GM23338 (cell line): ENCODE results near the gene AREL1.

Experiments used
- CREB1 ChIP-seq: fragments of 250-450 bp; sonication (Bioruptor Pico); IDR thresholded peaks from 2 replicates; pipeline ENCODE4 v1.5.0; 2020; ENCODE audit warnings: low read depth, mild to moderate bottlenecking, moderate library complexity
- CTCF ChIP-seq, 2 experiments: fragments of 200-600 bp in 1 of 2; sonication (generic) in 1 of 2; conservative IDR thresholded peaks; 2 replicates each; pipeline versions ENCODE4 v1.5.1 to v1.6.1; 2016 to 2017; ENCODE audit warnings: antibody characterized with exemption in 2 of 2, low read depth in 2 of 2, mild to moderate bottlenecking in 2 of 2, moderate library complexity in 1 of 2
- EZH2 ChIP-seq: fragments of 200-600 bp; sonication (generic); IDR thresholded peaks from one replicate; pipeline ENCODE4 v1.8.0; 2017; ENCODE audit warnings: antibody characterized with exemption, mild to moderate bottlenecking, low read depth; ENCODE audit not compliant: unreplicated experiment
- JUNB ChIP-seq: IDR thresholded peaks from one replicate; pipeline ENCODE4 v1.6.1; 2016; ENCODE audit warnings: antibody characterized with exemption; ENCODE audit not compliant: unreplicated experiment
- POLR2AphosphoS5 ChIP-seq: IDR thresholded peaks from 2 replicates; pipeline ENCODE4 v1.6.1; 2016; ENCODE audit warnings: antibody characterized with exemption, low read depth
- REST ChIP-seq: IDR thresholded peaks from one replicate; pipeline ENCODE4 v1.6.1; 2018; ENCODE audit warnings: antibody characterized with exemption; ENCODE audit not compliant: unreplicated experiment

GRCh38 chr14:74647678-74648461 is 65.0 kb downstream of the AREL1 start:
- TF ChIP-seq CTCF (conservative IDR thresholded peaks at IDR 0.05; ENCODE audit: low read depth in 2 of 2) = no peak
- no peak for TF ChIP-seq POLR2AphosphoS5
- no peak for TF ChIP-seq CREB1 (CRISPR knock-in tag)
- no peak for TF ChIP-seq REST
- no peak for TF ChIP-seq EZH2
- TF ChIP-seq JUNB = no peak
